WTC11 (cell line): Measurements from ENCODE around the gene ZFAND3. TPM values are rescaled to one million over a fixed set of nuclear protein-coding genes. Genes with fewer than 3 reads are reported as not detected.

Experiments used
- ATAC-seq: fragments of 200-7000 bp; cut with Tn5 transposase; 2 replicates; pipeline ENCODE4 v1.10.0; 2021; ENCODE audit warnings: mild to moderate bottlenecking, moderate library complexity
- CTCF ChIA-PET: fragments of 300-600 bp; sonication (Branson Sonifier 250); formaldehyde crosslinking; loops from one replicate; lab custom pipeline; 2021; ENCODE audit warnings: antibody characterized with exemption; lab: Charles Lee
- POLR2A ChIA-PET: fragments of 350-600 bp; sonication (Branson Sonifier 250); formaldehyde crosslinking; loops from one replicate; lab custom pipeline; 2021; ENCODE audit warnings: antibody characterized with exemption; lab: Charles Lee
- DNase-seq: peaks from one replicate; pipeline ENCODE4 v3.0.0; 2021; ENCODE audit warnings: low spot score
- H3K27ac Mint-ChIP-seq: 2 replicates; pipeline ENCODE4 v1.8.0; 2021; ENCODE audit warnings: mixed read lengths
- H3K27me3 Mint-ChIP-seq: 2 replicates; pipeline ENCODE4 v1.8.0; 2021; ENCODE audit warnings: low read depth, mild to moderate bottlenecking, moderate library complexity, mixed read lengths
- H3K36me3 Mint-ChIP-seq: 2 replicates; pipeline ENCODE4 v1.8.0; 2021; ENCODE audit warnings: mixed read lengths
- H3K4me1 Mint-ChIP-seq: 2 replicates; pipeline ENCODE4 v1.8.0; 2022; ENCODE audit warnings: mixed read lengths
- H3K4me3 Mint-ChIP-seq: 2 replicates; pipeline ENCODE4 v1.8.0; 2021; ENCODE audit warnings: mild to moderate bottlenecking, moderate library complexity, mixed read lengths
- H3K9me3 Mint-ChIP-seq: 2 replicates; pipeline ENCODE4 v1.8.0; 2021; ENCODE audit warnings: mixed read lengths
- ATF1 ChIP-seq: sonication (generic); formaldehyde crosslinking; IDR thresholded peaks from 2 replicates; pipeline ENCODE4 v1.8.1; 2023; ENCODE audit warnings: mild to moderate bottlenecking, moderate library complexity, missing genetic modification reagents
- FOXK1 ChIP-seq: sonication (generic); formaldehyde crosslinking; IDR thresholded peaks from 2 replicates; pipeline ENCODE4 v1.8.0; 2022; ENCODE audit warnings: mild to moderate bottlenecking, moderate library complexity, missing genetic modification reagents
- FOXP1 ChIP-seq: sonication (generic); formaldehyde crosslinking; IDR thresholded peaks from 2 replicates; pipeline ENCODE4 v1.8.0; 2022; ENCODE audit warnings: missing genetic modification reagents, mild to moderate bottlenecking, moderate library complexity, borderline replicate concordance
- GABPB1 ChIP-seq: sonication (generic); formaldehyde crosslinking; IDR thresholded peaks from 2 replicates; pipeline ENCODE4 v1.8.1; 2023; ENCODE audit warnings: mild to moderate bottlenecking, missing genetic modification reagents
- GRHL2 ChIP-seq: fragments of 250-450 bp; sonication (Bioruptor Pico); IDR thresholded peaks from 2 replicates; pipeline ENCODE4 v1.8.0; 2022; ENCODE audit warnings: mild to moderate bottlenecking, moderate library complexity; ENCODE audit not compliant: insufficient replicate concordance, severe bottlenecking
- JAZF1 ChIP-seq: fragments of 250-450 bp; sonication (Bioruptor Pico); IDR thresholded peaks from 2 replicates; pipeline ENCODE4 v1.9.0; 2021; ENCODE audit warnings: moderate library complexity, mild to moderate bottlenecking, inconsistent platforms
- MYBL2 ChIP-seq: sonication (generic); formaldehyde crosslinking; IDR thresholded peaks from 2 replicates; pipeline ENCODE4 v1.8.1; 2023; ENCODE audit warnings: mild to moderate bottlenecking, moderate library complexity, missing genetic modification reagents
- NR1H2 ChIP-seq: sonication (generic); formaldehyde crosslinking; IDR thresholded peaks from 2 replicates; pipeline ENCODE4 v1.9.0; 2021; ENCODE audit warnings: mild to moderate bottlenecking, moderate library complexity, missing genetic modification reagents
- SP1 ChIP-seq: sonication (generic); formaldehyde crosslinking; conservative IDR thresholded peaks from 2 replicates; pipeline ENCODE4 v1.8.1; 2022; ENCODE audit warnings: missing genetic modification reagents
- ZNF121 ChIP-seq: sonication (generic); formaldehyde crosslinking; IDR thresholded peaks from 2 replicates; pipeline ENCODE4 v1.8.0; 2023; ENCODE audit warnings: missing genetic modification reagents
- ZNF263 ChIP-seq: sonication (generic); formaldehyde crosslinking; IDR thresholded peaks from 2 replicates; pipeline ENCODE4 v1.8.1; 2022; ENCODE audit warnings: low read depth, mild to moderate bottlenecking, moderate library complexity, missing genetic modification reagents
- total RNA-seq: library from RNA; stranded (reverse); gene quantifications from 3 replicates; pipeline ENCODE4 v1.2.3, GENCODE V29; 2021
- TF ChIP-seq, protein P1 (sequence below): sonication (generic); formaldehyde crosslinking; IDR thresholded peaks from 2 replicates; pipeline ENCODE4 v1.8.1; 2023; ENCODE audit warnings: mild to moderate bottlenecking, moderate library complexity, missing genetic modification reagents
- TF ChIP-seq, protein P2 (sequence below): fragments of 250-450 bp; sonication (Bioruptor Pico); IDR thresholded peaks from 2 replicates; pipeline ENCODE4 v2.1.2; 2022; ENCODE audit warnings: mild to moderate bottlenecking, moderate library complexity
- TF ChIP-seq, protein P3 (sequence below): fragments of 250-450 bp; sonication (Bioruptor Pico); IDR thresholded peaks from 2 replicates; pipeline ENCODE4 v1.9.0; 2021; ENCODE audit warnings: mild to moderate bottlenecking
- TF ChIP-seq, protein P4 (sequence below): sonication (generic); formaldehyde crosslinking; IDR thresholded peaks from 2 replicates; pipeline ENCODE4 v1.8.1; 2022; ENCODE audit warnings: missing genetic modification reagents, borderline replicate concordance
- TF ChIP-seq, protein P5 (sequence below): fragments of 250-450 bp; sonication (Bioruptor Pico); conservative IDR thresholded peaks from 2 replicates; pipeline ENCODE4 v1.9.0; 2021; ENCODE audit warnings: mild to moderate bottlenecking
- TF ChIP-seq, protein P6 (sequence below): fragments of 250-450 bp; sonication (Bioruptor Pico); IDR thresholded peaks from 2 replicates; pipeline ENCODE4 v1.8.0; 2021; ENCODE audit warnings: mild to moderate bottlenecking

Gene ZFAND3
- total RNA-seq, 1 experiment from 2014 or later = 50.3 TPM

DNA sequence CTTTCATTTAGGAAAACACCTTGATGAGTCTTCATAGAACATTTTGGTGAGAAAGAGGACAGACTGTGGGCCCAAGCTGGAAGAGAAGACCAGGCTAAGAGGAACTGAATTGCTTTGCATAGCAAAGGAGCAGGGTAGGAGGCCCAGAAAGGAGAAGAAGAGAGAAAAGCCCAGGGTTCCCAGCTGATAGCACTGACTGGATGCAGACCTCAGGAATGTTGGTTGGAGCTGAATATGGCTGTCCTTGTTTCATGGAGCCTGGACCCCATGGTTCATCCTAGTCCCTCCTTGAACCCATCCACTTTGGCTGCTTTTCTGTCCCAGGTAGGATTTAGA lies 18.0 kb upstream of the ZFAND3 start:
- no peak overlapping the region for H3K27ac Mint-ChIP-seq
- POLR2A ChIA-PET = no interaction called here
- H3K27me3 Mint-ChIP-seq = peaks cover 4% of the 10 kb centered on the region; the same call in 1 of the 2 replicates
- CTCF ChIA-PET = interaction anchor here (1.0 to 2.5 kb wide), 2 partner anchors 10 to 58 kb away, joined by 4 to 14 read pairs; no protein-coding TSS in a partner anchor
- no peaks in the 10 kb centered on the region for H3K9me3 Mint-ChIP-seq
- DNase-seq (no peak), ATAC-seq (no peak)
- H3K36me3 Mint-ChIP-seq = no peaks in the 10 kb centered on the region
- TF ChIP-seq ZNF121 (CRISPR knock-in tag) = no peak
- TF ChIP-seq, protein P1, sequence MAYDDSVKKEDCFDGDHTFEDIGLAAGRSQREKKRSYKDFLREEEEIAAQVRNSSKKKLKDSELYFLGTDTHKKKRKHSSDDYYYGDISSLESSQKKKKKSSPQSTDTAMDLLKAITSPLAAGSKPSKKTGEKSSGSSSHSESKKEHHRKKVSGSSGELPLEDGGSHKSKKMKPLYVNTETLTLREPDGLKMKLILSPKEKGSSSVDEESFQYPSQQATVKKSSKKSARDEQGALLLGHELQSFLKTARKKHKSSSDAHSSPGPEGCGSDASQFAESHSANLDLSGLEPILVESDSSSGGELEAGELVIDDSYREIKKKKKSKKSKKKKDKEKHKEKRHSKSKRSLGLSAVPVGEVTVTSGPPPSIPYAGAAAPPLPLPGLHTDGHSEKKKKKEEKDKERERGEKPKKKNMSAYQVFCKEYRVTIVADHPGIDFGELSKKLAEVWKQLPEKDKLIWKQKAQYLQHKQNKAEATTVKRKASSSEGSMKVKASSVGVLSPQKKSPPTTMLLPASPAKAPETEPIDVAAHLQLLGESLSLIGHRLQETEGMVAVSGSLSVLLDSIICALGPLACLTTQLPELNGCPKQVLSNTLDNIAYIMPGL (CRISPR knock-in tag) = no peak
- TF ChIP-seq FOXP1 (CRISPR knock-in tag) = no peak
- TF ChIP-seq SP1 (CRISPR knock-in tag) = no peak
- no peak for TF ChIP-seq ZNF263 (CRISPR knock-in tag)
- no peak for TF ChIP-seq JAZF1 (CRISPR knock-in tag)
- TF ChIP-seq, protein P2, sequence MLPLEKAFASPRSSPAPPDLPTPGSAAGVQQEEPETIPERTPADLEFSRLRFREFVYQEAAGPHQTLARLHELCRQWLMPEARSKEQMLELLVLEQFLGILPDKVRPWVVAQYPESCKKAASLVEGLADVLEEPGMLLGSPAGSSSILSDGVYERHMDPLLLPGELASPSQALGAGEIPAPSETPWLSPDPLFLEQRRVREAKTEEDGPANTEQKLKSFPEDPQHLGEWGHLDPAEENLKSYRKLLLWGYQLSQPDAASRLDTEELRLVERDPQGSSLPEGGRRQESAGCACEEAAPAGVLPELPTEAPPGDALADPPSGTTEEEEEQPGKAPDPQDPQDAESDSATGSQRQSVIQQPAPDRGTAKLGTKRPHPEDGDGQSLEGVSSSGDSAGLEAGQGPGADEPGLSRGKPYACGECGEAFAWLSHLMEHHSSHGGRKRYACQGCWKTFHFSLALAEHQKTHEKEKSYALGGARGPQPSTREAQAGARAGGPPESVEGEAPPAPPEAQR (CRISPR knock-in tag) = no peak
- no peak for TF ChIP-seq MYBL2 (CRISPR knock-in tag)
- TF ChIP-seq NR1H2 (CRISPR knock-in tag) = no peak
- TF ChIP-seq GABPB1 (CRISPR knock-in tag) = no peak
- TF ChIP-seq FOXK1 (CRISPR knock-in tag) = no peak
- TF ChIP-seq, protein P3, sequence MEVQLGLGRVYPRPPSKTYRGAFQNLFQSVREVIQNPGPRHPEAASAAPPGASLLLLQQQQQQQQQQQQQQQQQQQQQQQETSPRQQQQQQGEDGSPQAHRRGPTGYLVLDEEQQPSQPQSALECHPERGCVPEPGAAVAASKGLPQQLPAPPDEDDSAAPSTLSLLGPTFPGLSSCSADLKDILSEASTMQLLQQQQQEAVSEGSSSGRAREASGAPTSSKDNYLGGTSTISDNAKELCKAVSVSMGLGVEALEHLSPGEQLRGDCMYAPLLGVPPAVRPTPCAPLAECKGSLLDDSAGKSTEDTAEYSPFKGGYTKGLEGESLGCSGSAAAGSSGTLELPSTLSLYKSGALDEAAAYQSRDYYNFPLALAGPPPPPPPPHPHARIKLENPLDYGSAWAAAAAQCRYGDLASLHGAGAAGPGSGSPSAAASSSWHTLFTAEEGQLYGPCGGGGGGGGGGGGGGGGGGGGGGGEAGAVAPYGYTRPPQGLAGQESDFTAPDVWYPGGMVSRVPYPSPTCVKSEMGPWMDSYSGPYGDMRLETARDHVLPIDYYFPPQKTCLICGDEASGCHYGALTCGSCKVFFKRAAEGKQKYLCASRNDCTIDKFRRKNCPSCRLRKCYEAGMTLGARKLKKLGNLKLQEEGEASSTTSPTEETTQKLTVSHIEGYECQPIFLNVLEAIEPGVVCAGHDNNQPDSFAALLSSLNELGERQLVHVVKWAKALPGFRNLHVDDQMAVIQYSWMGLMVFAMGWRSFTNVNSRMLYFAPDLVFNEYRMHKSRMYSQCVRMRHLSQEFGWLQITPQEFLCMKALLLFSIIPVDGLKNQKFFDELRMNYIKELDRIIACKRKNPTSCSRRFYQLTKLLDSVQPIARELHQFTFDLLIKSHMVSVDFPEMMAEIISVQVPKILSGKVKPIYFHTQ (CRISPR knock-in tag) = no peak
- TF ChIP-seq GRHL2 = no peak
- TF ChIP-seq ATF1 (CRISPR knock-in tag) = no peak
- TF ChIP-seq, protein P4, sequence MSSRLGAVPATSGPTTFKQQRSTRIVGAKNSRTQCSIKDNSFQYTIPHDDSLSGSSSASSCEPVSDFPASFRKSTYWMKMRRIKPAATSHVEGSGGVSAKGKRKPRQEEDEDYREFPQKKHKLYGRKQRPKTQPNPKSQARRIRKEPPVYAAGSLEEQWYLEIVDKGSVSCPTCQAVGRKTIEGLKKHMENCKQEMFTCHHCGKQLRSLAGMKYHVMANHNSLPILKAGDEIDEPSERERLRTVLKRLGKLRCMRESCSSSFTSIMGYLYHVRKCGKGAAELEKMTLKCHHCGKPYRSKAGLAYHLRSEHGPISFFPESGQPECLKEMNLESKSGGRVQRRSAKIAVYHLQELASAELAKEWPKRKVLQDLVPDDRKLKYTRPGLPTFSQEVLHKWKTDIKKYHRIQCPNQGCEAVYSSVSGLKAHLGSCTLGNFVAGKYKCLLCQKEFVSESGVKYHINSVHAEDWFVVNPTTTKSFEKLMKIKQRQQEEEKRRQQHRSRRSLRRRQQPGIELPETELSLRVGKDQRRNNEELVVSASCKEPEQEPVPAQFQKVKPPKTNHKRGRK (CRISPR knock-in tag) = no peak
- TF ChIP-seq, protein P5, sequence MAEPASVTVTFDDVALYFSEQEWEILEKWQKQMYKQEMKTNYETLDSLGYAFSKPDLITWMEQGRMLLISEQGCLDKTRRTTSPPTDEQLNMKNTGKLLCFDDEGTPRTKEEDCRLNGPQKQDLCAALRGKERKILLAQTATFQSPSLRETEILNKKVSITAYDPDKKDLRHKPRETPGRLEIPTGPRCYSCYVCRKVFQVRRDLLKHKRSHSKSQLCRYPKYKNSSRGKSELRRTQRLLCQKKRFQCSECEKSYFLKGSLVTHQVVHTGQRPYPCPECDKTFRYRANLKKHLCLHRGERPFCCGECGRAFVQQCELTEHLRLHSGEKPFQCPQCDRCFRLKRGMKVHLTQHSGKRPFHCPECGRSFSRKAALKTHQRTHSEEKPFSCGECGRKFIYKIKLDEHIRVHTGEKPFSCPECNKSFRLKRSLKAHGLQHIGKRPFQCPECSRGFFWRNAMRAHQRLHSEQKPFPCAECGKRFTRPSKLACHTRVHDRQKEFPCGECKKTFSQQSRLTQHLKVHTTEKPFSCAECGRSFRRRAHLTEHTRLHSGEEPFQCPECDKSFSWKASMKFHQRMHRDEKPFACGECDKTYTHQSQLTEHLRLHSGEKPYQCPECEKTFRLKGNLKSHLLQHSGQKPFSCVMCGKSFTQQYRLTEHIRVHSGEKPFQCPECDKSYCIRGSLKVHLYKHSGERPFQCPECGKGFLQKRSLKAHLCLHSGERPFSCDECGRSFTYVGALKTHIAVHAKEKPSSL (CRISPR knock-in tag) = no peak
- TF ChIP-seq, protein P6, sequence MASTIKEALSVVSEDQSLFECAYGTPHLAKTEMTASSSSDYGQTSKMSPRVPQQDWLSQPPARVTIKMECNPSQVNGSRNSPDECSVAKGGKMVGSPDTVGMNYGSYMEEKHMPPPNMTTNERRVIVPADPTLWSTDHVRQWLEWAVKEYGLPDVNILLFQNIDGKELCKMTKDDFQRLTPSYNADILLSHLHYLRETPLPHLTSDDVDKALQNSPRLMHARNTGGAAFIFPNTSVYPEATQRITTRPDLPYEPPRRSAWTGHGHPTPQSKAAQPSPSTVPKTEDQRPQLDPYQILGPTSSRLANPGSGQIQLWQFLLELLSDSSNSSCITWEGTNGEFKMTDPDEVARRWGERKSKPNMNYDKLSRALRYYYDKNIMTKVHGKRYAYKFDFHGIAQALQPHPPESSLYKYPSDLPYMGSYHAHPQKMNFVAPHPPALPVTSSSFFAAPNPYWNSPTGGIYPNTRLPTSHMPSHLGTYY (CRISPR knock-in tag) = no peak
- peaks cover 4% of the 10 kb centered on the region; the same call in 1 of the 2 replicates for H3K4me1 Mint-ChIP-seq
- H3K4me3 Mint-ChIP-seq = no peak overlapping the region
